GM20000 (cell line): Measurements from ENCODE around the gene TNPO3.

ENCODE experiments used
- DNase-seq: peaks from one replicate; pipeline ENCODE4 v3.0.0; 2012; ENCODE audit warnings: low spot score
- TF ChIP-seq, protein P1 (sequence below): IDR thresholded peaks from 2 replicates; pipeline ENCODE4 v1.5.1; 2012; ENCODE audit warnings: mild to moderate bottlenecking, control low read depth; ENCODE audit errors: extremely low read depth, missing control alignments

Gene TNPO3

DNA sequence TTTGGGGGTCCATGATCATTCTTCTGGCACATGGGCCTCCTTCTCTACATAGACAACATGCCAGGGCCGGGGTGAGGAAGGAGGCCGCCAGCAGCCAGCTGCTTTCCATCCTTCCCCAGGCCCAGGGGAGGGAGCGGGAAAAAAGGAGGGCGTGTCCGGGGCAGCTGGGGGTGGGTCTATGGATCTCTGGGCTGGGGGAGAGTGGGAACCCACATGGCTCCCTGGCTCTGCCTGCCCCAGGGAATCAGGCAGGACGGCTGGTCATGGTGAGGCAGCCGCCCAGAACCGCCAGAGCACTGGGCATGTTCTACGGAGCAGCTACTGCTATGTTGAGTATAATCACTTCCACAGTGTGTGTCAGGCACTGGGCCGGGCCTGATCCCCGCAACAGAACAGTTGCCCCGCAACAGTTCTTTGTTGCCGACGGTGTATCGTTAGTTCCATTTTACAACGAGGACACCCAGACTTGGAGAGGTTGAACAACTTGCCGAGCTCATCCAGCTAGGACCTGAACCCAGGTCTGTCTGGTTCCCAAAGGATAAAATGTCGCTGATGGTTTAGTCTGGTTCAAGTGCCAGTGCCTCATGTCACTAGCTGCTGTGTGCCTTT, 123.6 kb downstream of the TNPO3 start:
- TF ChIP-seq, protein P1, sequence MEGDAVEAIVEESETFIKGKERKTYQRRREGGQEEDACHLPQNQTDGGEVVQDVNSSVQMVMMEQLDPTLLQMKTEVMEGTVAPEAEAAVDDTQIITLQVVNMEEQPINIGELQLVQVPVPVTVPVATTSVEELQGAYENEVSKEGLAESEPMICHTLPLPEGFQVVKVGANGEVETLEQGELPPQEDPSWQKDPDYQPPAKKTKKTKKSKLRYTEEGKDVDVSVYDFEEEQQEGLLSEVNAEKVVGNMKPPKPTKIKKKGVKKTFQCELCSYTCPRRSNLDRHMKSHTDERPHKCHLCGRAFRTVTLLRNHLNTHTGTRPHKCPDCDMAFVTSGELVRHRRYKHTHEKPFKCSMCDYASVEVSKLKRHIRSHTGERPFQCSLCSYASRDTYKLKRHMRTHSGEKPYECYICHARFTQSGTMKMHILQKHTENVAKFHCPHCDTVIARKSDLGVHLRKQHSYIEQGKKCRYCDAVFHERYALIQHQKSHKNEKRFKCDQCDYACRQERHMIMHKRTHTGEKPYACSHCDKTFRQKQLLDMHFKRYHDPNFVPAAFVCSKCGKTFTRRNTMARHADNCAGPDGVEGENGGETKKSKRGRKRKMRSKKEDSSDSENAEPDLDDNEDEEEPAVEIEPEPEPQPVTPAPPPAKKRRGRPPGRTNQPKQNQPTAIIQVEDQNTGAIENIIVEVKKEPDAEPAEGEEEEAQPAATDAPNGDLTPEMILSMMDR: no peak
- DNase-seq: no peak

DNA sequence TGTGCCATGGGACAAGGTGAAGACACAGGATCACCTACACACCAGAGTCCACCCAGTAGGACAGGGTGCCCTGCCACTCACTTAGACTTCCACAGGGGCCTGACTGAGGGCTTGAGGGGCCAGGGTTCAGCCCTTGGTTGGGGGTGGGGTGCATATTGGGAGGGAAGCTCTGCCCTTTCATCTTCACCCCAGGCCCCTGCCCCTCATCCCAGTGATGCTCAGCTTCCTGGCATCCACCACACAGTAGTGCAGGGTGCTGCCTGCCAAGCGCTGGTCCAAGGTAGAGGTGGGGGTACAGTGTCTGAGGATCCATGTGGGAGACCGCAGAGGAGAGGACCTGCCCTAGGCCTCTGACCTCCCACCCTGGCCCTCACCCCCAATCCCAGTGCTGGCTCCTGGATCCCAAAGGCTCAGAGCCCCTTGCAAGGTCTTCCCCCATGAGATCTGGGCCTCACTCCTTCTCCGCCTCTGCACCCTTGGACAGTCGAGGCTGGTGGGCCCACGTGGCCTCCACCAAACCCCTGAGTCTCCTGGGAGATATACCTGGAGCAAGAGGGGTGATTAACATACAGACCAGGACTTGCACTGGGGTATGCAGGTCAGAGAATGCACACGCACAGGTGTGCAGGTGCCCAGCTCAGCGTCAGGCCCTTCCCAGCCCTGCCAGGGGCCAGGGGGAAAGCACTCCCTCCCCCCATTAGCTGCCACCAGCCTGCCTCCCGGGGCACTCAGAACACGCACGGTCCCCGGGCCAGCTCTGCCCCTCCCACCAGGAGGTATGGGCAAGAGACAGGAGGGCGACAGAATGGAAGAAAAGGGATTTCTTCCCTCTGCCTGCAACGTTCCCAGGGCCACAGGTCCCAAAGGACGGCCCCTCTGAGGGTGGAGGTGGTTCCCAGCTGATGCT, 125.8 kb downstream of the TNPO3 start:
- TF ChIP-seq, protein P1: no peak
- DNase-seq: no peak

DNA sequence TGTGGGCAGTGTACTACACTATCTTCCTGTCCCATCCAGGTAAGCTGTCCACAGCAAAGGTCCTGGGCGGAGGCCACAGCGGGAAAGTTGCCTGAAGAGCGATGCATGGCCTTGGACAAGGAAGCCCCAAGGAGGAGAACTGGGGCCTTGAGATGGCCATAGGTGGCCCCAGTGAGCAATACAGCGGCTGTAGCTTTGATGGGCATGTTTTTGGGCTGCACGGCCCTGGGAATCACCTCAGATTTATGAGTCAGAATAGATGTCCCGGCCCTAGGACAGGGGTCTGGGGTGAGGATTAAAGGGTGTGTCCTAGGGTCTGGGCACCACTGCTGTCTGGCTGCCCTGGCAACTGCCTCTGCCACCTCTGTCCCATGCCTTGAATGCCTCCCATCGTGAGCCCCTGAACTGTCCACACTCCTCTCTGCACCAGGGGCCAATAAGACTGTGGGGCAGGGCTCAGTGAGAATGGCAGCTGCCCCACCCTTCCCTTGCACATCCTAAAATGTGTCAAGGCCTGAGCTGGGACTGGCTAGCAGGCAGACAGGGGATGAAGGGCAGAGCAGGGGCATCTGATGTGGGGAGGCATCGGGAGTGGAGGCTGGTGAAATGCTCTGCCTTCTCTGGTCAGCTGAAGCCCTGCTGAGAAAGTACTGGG, 126.6 kb downstream of the TNPO3 start:
- no peak for DNase-seq
- TF ChIP-seq, protein P1: no peak

DNA sequence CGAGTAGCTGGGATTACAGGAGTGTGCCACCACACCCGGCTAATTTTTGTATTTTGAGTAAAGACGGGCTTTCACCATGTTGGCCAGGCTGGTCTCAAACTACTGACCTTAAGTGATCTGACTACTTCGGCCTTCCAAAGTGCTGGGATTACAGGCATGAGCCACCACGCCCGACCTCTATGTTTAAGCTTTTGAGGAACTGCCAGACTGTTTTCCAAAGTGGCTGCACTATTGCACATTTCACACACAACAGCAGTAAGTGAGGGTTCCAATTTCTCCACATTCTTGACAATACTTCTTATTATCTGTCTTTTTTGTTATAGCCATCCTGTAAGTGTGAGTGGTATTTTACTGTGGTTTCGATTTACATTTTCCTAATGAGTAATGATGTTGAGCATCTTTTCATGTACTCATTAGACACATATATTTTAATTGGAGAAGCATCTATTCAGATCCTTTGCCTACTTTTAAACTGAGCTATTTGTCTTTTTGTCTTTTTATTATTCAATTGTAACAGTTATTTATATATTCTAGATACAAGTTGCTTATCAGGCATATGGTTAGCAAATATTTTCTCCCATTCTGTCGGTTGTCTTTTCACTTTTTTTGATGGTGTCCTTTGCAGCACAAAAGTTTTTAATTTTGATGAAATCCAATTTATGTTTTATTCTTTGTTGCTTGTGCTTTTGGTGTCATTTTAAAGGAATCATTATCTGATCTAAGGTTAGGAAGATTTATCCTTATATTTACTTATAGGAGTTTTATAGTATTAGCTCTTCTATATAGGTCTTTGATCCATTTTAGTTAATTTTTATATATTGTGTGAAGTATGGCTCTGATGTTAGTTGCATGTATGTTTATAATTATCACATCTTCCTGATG, 130.0 kb downstream of the TNPO3 start:
- no peak for DNase-seq
- TF ChIP-seq, protein P1: no peak

DNA sequence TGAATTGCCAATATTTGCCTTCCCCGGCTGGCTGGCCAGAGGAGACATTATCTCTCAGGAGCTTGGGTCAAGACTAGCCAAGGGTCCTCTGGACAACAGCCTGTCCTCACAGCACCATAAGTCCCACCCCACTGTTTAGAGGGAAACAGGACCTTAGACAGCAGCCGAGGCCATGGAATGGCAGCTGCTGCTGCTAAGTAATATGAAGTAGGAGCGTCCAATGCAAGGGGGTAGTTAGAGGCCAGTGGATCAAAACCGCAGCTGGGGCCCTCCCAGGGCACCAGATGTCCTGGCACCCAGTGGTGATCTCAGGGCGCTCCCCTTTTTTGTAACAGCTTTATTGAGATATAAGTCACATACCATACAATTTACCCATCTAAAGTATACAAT, 131.5 kb downstream of the TNPO3 start:
- no peak for DNase-seq
- TF ChIP-seq, protein P1: no peak

DNA sequence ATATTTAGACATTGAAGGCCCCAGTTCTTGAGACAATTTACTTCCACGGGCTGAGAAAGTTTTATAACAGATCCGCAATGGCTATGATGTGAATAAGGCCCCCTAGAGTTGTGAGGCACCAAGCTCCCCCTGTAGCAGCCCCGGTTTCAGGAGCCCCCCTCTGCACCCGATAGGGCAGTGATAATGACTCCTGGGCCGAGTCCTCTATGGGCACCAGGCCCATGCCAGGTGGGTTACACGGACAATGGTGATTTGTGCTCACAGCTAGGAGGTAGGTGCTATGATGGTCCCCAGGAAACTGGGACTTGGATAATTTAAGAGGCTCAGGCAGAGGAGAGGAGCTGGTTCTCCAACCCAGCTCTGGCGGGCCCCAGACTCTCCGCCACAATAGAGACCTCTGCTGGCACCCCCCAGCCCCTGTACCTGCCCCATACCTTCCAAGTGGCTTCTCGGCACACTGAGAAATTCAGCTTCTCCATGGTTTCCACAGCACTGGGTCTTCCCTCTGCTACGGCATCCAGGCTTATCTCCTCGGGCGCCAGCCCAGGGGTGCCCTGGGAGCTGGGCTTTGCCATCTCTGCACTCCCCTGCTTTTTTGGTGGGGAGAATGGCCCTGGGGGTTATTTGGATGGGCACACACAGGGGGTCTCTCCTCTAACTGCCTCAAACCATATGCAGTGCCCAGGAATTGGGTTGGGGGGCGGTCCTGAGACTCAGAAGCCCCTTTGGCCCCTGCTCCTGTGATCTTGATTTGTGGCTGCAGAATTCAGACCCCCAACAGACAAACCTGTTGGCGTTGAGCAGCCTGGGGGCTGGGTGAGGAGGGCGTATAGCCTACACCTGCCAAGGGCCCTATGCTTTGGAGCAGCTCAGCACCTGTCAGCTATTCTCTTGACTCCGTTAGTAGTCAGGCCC, 132.2 kb downstream of the TNPO3 start:
- TF ChIP-seq, protein P1: no peak

More for the DNA sequence above, 132.2 kb downstream of the TNPO3 start:
- DNase-seq: no peak
